Measurements from ENCODE around the gene BANF1. TPM values are rescaled to one million over a fixed set of nuclear protein-coding genes. Genes with fewer than 3 reads are reported as not detected.

BANF1 gene
- total RNA-seq, 1 donor from 2014 or later: 163 TPM

GRCh38 chr11:65981972-65982823 is 20.1 kb upstream of the BANF1 start:
- Mint-ChIP-seq H3K36me3 (ENCODE audit: low read depth, unreplicated experiment) (peaks cover 18% of the 10 kb centered on the region), H3K4me1 (ENCODE audit: unreplicated experiment) (no peaks in the 10 kb centered on the region), H3K4me3 (ENCODE audit: unreplicated experiment) (no peak overlapping the region), H3K27me3 (ENCODE audit: unreplicated experiment) (peaks cover 1% of the 10 kb centered on the region), H3K27ac (ENCODE audit: unreplicated experiment) (no peak overlapping the region), H3K9me3 (ENCODE audit: unreplicated experiment) (no peaks in the 10 kb centered on the region)
- DNase-seq (ENCODE audit: low spot score): no peak
- no peak for TF ChIP-seq CTCF (IDR thresholded peaks at IDR 0.05; ENCODE audit: unreplicated experiment)

- Mint-ChIP-seq H3K27ac (ENCODE audit: unreplicated experiment) (no peak overlapping the region), H3K9me3 (ENCODE audit: unreplicated experiment) (no peaks in the 10 kb centered on the region), H3K4me1 (ENCODE audit: unreplicated experiment) (no peaks in the 10 kb centered on the region), H3K4me3 (ENCODE audit: unreplicated experiment) (no peak overlapping the region), H3K36me3 (ENCODE audit: low read depth, unreplicated experiment) (peaks cover 13% of the 10 kb centered on the region), H3K27me3 (ENCODE audit: unreplicated experiment) (peaks cover 1% of the 10 kb centered on the region)
- no peak for TF ChIP-seq CTCF (IDR thresholded peaks at IDR 0.05; ENCODE audit: unreplicated experiment)
- no peak for DNase-seq (ENCODE audit: low spot score)
These were observed 19.3 kb upstream of the BANF1 start for GRCh38 chr11:65982824-65983588.

GRCh38 chr11:65983589-65983987 is 18.7 kb upstream of the BANF1 start:
- no peak for DNase-seq (ENCODE audit: low spot score)
- H3K4me1 Mint-ChIP-seq (ENCODE audit: unreplicated experiment): no peaks in the 10 kb centered on the region
- no peaks in the 10 kb centered on the region for H3K9me3 Mint-ChIP-seq (ENCODE audit: unreplicated experiment)
- H3K4me3 Mint-ChIP-seq (ENCODE audit: unreplicated experiment): no peak overlapping the region
- H3K27ac Mint-ChIP-seq (ENCODE audit: unreplicated experiment): no peak overlapping the region
- peaks cover 1% of the 10 kb centered on the region for H3K27me3 Mint-ChIP-seq (ENCODE audit: unreplicated experiment)
- H3K36me3 Mint-ChIP-seq (ENCODE audit: low read depth, unreplicated experiment): peaks cover 13% of the 10 kb centered on the region
- no peak for TF ChIP-seq CTCF (IDR thresholded peaks at IDR 0.05; ENCODE audit: unreplicated experiment)

GRCh38 chr11:65987336-65987735 is 15.0 kb upstream of the BANF1 start:
- Mint-ChIP-seq H3K27ac (ENCODE audit: unreplicated experiment) (no peak overlapping the region), H3K27me3 (ENCODE audit: unreplicated experiment) (peaks cover 1% of the 10 kb centered on the region), H3K4me1 (ENCODE audit: unreplicated experiment) (no peaks in the 10 kb centered on the region), H3K36me3 (ENCODE audit: low read depth, unreplicated experiment) (no peaks in the 10 kb centered on the region), H3K9me3 (ENCODE audit: unreplicated experiment) (no peaks in the 10 kb centered on the region), H3K4me3 (ENCODE audit: unreplicated experiment) (no peak overlapping the region)
- DNase-seq (ENCODE audit: low spot score): no peak
- no peak for TF ChIP-seq CTCF (IDR thresholded peaks at IDR 0.05; ENCODE audit: unreplicated experiment)
